PC-3 (cell line): ENCODE measurements around the gene RSAD1.

Experiments used
- CTCF ChIP-seq: fragments of 300-600 bp; sonication (generic); conservative IDR thresholded peaks from 2 replicates; pipeline ENCODE4 v1.5.1; 2017; ENCODE audit warnings: antibody characterized with exemption, low read depth, mild to moderate bottlenecking, low read length
- EZH2 ChIP-seq: fragments of 300-600 bp; sonication (generic); IDR thresholded peaks from one replicate; pipeline ENCODE4 v1.6.1; 2017; ENCODE audit warnings: antibody characterized with exemption, mild to moderate bottlenecking, low read length; ENCODE audit not compliant: unreplicated experiment
- EZH2phosphoT487 ChIP-seq: fragments of 300-600 bp; sonication (generic); IDR thresholded peaks from 2 replicates; pipeline ENCODE4 v1.6.1; 2018; ENCODE audit warnings: mild to moderate bottlenecking, antibody characterized with exemption, low read length, borderline replicate concordance

GRCh38 chr17:50440172-50440837 is 38.4 kb upstream of the RSAD1 start:
- TF ChIP-seq CTCF (no peak), EZH2 (no peak), EZH2phosphoT487 (no peak)
